ENCODE measurements around the gene TBC1D7.

GRCh38 chr6:13362412-13362811 lies 34.1 kb upstream of the TBC1D7 start:
- TF ChIP-seq CTCF (IDR thresholded peaks at IDR 0.05) (no peak), POLR2A (IDR thresholded peaks at IDR 0.05) (no peak), POLR2AphosphoS5 (IDR thresholded peaks at IDR 0.05) (peak in 1 of 2 donors; percentile 21), EP300 (IDR thresholded peaks at IDR 0.05) (no peak)

Data from upper lobe of left lung (tissue), 4 donors.